Stimulated activated naive CD4-positive, alpha-beta T cell treated with Interleukin-2 at 50 U/mL for 16 hours (primary cell): ENCODE measurements around the gene CAPN8.

ENCODE experiments used
- DNase-seq: peaks from one replicate; lab custom pipeline; 2025; lab: John Stamatoyannopoulos, UW

CAPN8 gene

DNA sequence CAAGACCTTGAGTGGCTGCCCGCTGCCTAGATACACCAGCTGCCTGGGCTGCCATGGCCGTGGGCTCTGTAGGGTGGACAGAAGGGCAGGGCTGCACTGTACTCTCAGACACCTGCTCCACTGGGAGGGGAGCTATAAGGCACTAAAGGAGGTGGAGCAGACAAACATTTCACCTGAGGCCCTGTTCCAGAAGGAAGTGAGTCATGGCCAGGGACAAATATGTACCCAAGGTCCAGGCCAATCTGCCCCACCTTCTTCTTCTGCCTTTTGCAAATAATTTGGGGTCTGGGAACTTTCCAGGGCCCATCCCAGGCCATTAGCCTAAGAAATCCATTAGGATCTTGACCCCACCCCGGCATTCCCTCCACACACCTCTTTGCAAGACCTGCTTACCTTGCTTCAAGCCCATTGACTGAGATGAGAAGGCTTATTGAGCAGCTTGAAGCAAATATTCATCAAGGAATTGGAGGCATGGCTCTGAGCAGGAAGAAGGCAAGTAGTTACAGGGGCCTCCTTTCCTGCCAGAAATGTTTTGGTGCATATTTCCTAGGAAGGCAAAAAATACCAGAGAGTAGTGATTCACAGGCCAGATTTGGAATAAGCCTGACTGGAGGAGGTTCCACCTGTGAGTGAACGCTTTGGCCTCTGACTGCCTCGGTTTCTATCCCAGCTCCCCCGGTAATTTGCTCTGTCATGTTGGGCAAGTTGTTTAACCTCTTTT is at the start of gene CAPN8:
CAPN8 (minus strand) TSS at position 110 of the 721 bp plus-strand sequence; CDS start at position 55, 55 bp downstream.
- DNase-seq = no peak

DNA sequence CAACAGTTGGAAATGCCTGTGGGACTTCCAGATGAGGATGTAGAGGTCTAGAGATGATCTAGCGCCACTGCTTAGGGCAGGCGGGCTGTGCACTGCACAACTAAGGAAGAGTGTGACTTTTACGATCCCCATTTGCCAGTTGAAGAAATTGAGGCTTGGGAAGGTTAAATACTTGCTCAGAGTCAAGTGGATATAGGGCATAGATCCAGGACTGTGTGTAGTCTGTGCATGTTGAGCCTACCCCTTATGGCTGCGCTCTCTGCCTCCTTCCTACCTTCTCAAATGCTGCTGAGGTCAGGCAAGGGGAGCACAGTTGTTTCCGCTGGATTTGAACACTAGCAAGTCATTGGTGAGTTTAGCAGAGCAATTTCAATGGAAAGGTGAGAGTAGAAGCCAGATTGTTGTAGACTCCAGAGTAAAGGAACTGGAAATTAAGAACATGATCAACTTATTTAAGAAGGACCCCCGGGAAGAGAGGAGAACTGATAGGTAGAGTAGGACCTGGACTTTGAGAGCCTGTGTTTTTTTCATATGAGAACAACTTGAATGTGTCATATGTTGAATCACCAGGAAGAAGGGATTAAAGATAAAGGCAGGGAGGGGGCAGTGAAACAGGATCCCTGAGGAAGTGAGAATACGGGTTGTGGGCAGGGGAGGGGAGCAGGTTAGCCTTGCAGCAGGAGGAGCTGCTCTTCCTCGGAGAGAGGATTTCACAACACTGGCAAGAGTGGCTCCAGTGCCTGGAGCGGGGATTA is 49.5 kb upstream of the CAPN8 start:
- no peak for DNase-seq

DNA sequence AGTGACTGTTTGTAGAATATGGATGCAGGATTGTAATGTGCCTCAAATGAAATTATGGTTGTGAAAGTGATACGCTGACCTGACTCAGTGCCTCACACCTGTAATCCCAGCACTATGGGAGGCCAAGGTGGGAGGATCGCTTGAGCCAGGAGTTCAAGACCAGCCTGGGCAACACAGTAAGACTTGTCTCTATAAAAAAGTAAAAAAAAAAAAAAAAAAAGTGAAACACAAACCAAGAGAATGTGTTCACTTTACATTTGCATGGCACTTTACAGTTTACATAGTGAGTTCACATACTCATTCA is 48.9 kb upstream of the CAPN8 start:
- DNase-seq = no peak

DNA sequence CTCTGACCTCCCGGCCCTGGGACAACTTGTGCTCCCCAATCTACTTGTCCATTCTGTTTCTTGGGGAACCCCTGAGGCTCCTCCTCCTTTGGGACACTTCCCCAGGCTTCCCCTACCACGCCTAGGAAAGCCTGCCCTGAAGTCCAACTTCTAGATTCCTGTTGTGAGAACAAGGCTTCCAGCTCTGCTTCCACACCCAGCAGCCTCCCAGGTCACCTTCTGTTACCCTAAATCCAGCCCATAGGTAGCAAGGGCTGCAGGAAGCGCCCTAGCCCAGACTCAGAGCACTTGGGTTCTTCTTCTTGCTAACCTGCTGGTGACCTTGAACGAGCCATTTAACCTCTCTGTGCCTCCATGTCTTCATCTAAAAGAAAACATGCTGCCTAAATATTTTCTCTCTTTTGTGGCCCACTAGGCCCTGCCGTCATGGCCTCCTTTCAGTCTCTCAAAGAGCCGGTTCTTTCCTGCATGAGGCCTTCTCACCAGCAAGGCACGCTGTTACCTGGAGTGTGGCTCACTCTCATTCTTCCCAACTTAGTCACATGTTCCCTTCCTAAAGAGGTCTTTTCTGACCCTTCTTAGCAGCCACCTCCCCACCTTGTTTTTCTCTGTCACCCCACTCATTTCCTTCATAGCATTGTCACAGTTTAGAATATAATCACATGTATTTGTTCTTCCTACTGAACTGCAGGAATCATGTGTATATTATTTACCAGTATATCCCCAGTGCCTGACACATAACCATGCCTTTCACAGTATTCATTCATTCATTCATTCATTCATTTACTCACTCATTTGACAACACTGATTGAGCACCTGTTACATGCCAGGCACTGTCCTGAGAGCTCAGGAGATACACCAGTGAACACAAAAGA is 48.3 kb upstream of the CAPN8 start:
- DNase-seq = no peak

DNA sequence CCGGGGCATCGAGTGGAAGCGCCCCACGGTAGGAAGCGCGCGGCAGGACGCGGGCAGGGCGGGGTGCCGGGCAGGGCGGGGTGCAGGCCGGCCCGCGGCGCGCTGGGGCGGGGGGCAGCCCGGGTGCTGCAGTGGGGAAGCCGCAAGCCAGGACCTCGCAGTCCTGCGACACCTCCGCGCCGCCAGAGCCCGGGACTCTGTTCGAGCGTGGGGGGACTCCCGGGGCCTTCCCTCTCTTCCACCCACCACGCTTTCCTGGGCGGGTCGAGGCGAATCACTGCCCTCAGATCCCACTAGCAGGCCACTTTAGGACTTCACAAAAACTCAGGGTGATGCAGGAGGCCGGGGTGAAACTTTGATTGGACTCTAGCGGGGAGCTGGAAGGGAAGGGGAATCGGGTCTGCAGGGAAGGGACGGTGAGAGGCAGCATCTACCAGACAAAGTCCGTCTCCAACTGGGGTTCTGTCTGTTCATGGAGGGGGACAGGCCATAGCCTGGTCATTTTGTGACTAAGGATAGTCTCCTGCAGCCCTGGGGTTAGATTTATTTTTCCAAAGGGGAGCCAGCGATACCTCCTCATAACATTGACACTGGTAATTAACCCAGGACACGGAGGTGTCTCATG is 47.5 kb upstream of the CAPN8 start:
- DNase-seq = peak; percentile 35

DNA sequence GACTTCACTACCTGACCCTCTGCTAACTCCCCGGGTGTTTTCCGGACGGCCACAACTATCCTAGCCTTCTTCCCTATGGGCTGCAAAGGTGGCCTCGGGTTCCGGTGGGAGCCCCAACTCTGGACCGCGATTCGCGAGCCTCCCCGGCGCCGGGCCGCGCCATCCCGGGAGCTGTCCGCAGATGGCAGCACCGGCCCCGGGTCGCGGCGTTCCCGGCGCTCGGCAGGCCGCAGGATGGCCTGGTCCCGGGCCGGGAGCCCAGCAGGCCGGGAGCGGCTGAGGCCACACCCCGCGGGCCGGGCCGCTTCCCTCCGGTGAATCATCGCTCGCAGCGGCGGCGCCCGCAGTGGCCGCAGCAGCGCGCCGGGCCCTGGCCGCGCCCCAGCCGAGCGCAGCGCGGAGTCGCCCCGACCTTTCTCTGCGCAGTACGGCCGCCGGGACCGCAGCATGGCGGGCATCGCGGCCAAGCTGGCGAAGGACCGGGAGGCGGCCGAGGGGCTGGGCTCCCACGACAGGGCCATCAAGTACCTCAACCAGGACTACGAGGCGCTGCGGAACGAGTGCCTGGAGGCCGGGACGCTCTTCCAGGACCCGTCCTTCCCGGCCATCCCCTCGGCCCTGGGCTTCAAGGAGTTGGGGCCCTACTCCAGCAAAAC is 46.8 kb upstream of the CAPN8 start, which contains the start of gene CAPN2:
CAPN2 (plus strand) TSS at position 346 of the 656 bp plus-strand sequence; CDS start at position 448, 102 bp downstream.
- DNase-seq = peak; percentile 46

DNA sequence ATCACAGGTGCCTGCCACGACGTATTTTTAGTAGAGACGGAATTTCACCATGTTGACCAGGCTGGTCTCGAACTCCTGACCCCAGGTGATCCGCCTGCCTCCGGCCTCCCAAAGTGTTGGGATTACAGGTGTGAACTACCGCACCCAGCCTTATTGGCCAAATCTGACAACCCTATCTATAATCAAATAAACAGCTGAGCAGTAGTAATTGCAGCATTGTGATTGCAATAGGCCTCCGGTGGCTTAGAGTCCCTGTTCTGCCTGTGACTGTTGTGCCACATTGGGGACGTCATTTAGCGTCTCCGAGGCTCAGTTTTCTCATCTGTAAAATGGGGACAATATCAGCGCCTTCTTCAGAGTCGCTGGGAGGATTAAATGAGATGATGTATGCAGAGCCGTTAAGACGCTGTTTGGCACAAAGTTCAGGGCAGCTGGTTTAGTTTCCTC is 46.3 kb upstream of the CAPN8 start:
- DNase-seq = no peak

DNA sequence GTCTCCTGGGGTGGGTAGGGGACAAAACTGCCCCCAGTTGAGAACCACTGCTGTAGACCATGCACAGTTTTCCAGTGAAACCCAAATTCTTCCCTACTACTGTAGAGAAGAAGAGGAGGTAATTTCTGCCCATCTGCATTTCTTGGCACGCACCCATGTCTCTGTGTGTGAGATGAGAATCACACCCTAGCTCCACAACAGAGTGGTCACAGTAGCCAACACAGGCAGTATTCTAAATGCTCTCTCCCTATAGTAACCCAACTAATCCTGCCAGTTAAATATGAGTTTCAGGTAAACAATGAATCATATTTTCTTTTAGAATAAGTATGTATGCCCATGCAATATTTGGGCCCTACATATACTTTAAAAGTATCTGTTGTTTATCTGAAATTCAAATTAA is 45.7 kb upstream of the CAPN8 start:
- no peak for DNase-seq

DNA sequence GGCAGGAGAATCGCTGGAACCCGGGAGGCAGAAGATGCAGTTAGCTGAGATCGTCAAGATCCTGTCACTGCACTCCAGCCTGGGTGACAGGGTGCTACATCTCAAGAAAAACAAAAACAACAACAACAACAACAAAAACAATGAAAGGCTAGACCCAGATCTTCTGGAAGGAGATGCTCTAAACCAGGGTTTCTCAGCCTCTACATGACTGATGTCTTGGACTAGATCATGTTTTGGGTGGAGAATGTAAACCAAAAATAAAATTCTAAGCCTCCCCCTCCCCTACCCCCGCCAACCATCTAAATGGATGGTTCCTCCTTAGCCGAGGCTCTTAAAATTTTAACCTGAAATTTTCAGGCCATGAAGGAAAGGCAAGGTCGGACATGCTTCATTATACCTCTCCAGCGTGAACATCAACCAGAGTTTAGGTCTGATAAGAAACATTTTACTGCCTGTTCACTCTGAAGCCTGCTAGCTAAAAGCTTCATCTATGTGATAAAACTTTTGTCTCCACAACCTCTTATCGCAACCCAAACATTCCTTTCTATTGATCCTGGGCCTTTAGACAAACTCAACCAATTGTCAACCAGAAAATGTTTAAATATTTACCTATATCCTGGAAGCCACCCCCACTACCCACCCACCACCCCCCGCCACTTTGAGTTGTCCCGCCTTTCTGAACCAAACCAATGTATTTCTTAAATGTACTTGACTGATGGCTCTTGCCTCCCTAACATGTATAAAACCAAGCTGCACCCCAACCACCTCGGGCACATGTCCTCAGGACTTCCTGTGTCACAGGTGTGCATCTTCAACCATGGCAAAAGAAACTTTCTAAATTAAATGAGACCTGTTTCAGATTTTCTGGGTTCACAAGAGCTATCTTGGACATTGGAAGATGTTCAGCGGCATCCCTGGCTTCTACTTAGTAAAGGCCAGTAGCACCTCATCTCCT is 45.0 kb upstream of the CAPN8 start:
- DNase-seq = no peak

DNA sequence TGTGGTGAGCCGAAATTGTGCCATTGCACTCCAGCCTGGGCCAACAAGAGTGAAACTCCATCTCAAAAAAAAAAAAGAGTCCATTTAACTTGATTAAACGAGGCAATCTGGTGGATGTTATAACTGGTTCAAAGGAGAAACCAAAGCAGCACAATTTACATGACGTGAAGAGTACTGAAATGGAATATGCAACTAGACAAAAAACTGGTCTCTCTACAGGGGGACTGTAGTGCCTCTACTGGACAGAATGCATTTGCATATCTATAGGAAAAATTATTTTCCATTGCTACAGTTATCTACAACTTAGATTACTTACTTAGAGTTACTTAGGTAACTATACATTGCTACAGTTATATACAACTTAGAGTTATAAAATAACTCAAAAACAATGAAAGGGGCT is 44.1 kb upstream of the CAPN8 start:
- DNase-seq = no peak

DNA sequence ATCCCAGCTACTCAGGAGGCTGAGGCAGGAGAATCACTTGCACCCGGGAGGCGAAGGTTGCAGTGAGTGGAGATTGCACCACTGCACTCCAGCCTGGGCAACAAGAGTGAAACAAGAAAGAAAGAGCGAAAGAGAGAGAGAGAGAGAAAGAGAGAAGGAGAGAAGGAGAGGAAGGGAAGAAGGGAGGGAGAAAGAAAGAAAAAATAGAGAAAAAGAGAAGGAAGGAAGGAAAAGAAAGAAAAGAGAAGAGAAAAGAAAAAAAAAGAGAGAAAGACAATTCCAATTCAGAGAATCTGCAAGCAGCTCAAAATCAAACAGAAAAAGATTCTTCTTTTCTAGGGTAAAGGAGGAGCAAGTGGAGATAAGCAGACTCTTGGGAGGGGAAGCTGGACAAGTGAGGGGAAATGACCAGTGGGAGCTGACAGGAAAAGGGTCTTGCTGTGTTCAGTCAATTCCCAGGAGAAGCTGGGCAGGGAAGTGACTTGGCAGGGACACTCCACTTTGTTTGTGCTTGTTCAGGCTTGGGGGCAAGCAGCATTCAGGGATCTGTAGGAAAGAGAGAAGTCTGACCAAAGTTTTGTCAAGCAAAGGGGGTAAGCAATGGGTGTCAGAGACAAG is 43.3 kb upstream of the CAPN8 start:
- no peak for DNase-seq

DNA sequence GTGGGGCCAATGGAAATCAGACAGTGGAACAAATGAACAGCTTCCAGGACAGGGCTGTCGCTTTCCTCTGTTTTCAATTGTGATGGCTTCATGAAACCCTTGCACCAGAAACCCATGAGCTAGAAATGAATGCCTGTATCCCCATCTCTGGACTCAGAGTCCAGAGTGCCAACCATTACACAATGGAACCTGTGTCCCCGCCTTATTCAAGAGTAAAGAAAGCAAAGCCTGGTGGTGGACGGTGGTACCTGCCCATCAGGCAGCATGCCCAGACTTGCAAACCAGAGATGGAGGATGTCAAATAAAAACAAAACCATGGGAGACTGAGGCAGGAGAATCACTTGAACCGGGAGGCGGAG is 42.5 kb upstream of the CAPN8 start:
- no peak for DNase-seq

DNA sequence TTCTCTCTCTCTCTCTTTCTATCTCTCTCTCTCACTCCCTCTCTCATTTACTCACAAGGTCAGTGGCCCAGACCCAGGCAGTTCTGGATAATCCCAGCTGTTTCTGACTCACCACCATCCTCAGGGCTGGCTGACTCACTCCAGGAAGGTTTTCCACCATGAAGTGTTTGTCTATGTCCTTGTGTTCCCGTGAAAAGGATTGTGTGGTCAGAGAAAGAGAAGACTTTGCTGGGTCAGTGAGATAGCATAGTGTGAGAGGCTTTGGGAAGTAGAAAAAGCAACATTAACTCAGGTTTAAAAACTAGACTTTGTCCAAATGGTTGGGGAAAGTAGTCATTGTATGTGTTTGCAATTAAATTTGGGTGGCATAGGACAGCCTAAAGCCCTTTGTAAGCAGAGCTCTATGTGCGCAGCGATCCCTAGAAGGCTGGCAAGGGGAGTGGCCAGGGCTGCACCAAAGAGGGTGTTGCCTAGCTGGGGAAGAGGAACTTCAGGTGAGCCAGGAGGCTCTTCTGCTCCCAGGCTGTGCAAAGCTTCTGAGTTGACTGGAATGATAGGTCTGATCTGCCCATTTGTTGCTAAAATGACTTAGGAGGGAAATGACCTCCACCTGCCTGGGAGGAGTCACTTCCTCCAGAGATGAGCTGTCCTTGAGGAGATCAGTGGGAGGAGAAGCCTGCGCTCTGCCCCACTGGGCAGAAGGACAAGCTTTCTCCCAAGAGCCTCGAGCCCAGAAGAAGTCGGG is 41.9 kb upstream of the CAPN8 start:
- no peak for DNase-seq

DNA sequence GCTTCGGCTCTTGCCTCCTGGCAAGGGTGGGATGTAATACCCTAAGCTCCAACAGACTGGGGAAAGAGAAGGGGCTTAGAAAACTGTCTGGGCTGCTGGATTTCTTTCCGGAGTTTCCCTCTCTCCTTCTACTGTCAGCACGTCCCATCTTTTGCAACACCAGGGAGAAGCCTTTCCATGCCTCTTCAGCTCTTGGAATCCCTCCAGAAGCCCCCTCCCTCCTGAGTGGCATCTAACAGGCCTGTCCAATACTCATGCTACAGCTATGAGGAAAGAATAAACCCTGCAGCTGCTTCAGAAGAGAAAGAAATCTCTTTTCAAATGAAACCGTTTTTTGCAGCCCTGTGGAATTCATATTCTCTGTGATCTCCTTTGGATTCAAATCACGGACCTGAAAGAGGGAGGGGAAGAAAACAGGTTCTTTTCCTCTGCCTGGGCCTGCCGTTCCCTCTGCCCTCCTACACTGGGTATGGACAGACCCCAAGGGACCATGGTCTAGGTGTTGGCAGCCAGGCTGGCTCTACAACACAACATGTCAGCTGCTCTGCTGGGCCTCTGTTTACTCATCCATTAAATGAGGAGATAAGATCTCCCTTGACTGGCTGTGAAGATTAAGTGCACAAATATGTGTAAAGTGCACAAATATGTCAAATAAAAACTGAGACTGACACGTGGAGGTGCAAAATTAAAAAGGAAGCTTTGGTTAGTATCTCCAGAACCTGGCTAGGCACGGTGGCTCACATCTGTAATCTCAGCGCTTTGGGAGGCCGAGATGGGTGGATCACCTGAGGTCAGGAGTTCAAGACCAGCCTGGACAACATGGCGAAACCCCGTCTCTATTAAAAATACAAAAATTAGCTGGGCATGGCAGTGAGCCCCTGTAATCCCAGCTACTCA is 40.8 kb upstream of the CAPN8 start:
- DNase-seq = no peak

DNA sequence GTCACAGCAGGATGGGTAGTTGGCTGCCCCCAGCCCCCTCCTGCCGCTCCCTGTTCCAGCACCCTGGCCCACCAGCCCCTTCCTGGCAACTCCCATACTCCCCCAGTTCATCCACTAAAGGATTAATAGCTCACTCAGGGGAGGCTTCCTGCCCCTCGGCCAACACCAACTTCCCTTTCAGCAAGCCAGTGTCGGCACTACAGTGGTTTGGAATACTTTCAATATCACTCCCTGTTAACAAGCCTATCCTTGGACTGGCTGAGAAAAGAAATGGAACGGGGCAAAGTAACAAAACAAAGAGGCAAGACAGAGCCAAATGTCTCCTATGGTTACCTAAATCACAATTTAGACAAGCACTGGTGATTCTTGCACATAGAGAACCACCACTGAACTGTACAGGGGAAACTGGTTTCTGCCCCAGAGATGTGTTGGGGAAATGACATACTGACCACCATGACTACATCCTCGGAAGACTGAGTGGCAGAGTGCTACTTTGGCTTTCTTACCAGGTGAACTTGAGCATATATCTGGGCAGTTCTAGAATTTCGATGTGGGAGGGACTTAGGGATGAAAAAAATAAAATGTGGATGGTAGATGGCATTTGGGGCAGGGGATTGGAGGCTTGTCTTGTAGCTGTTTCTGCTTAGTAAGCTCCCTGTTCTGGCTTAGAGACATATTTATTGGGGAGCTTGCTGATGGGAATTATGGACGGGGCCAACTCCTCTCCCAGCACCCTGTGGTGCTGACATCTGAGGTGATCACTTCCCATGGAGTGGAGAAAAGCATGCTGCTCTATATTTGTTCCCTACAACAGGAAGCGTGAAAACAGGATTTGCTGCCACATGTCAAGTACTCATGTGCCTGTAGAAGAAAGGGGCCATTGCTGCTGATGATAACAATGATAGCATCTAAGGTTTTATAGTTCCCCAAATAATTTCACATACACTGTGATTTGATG is 39.7 kb upstream of the CAPN8 start:
- DNase-seq = no peak

DNA sequence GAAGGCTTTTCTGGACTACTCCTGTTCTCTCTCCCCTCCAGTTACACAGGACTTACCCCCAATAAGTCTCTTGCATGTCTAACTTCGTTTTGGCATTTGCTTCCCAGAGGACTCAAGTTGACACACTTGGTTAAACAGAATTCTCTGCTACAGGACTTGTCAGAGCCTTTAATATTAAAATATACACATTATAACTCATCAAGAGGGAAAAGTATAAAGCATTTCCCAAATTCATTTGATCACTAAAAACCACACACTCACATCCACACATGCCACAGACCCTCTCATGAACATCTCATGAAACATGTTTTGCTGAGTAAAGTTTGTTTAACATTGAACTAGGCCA is 38.1 kb upstream of the CAPN8 start:
- no peak for DNase-seq
